Ascending aorta (tissue), 2 donors: ENCODE data around the gene LAMA5. TPM values are rescaled to one million over a fixed set of nuclear protein-coding genes. Genes with fewer than 3 reads are reported as not detected.
A peak's percentile ranks its signal among the peaks of the same experiment; 100 is the strongest.

Experiments used
- DNase-seq, 2 donors: peaks; one replicate each; pipeline ENCODE4 v3.0.0-alpha.2; 2019; ENCODE audit warnings: low spot score in 2 of 2
- H3K27ac ChIP-seq, 2 donors: fragments of 200-600 bp; sonication (generic); one replicate each; pipeline ENCODE4 v1.5.1; 2016 to 2017; ENCODE audit warnings: mild to moderate bottlenecking in 1 of 2
- H3K27me3 ChIP-seq: fragments of 200-600 bp; sonication (generic); one replicate; pipeline ENCODE4 v1.5.1; 2017
- H3K36me3 ChIP-seq, 2 donors: fragments of 200-600 bp; sonication (generic); one replicate each; pipeline ENCODE4 v1.5.1; 2016
- H3K4me1 ChIP-seq, 2 donors: fragments of 200-600 bp; sonication (generic); one replicate each; pipeline ENCODE4 v1.5.1; 2016 to 2017; ENCODE audit warnings: mild to moderate bottlenecking in 1 of 2
- H3K4me3 ChIP-seq, 2 donors: fragments of 200-600 bp; sonication (generic); one replicate each; pipeline ENCODE4 v1.5.1; 2016 to 2017; ENCODE audit warnings: mild to moderate bottlenecking in 1 of 2
- H3K9me3 ChIP-seq, 2 donors: fragments of 200-600 bp; sonication (generic); one replicate each; pipeline ENCODE4 v1.5.1; 2016
- CTCF ChIP-seq, 3 experiments: fragments of 200-600 bp in 2 of 3; fragments of 450-650 bp in 1 of 3; sonication (generic) in 2 of 3; IDR thresholded peaks; one replicate each; pipeline ENCODE4 v1.5.1; 2016 to 2019; ENCODE audit warnings: antibody characterized with exemption in 3 of 3, mild to moderate bottlenecking in 1 of 3, moderate library complexity in 1 of 3
- intact Hi-C: fragments of 100-400 bp; cut with DNase I; formaldehyde crosslinking; loops from one replicate; pipeline ENCODE4 v1.15.1; 2023
- total RNA-seq: library from RNA; depleted of rRNA; stranded (reverse); fragments of >200 nt; gene quantifications from one replicate; pipeline ENCODE4 v1.1.0, GENCODE V29; 2016

The LAMA5 gene
- total RNA-seq: 469 TPM

GRCh38 chr20:62367136-62367632, at the start of gene LAMA5:
LAMA5 (minus strand) TSS chr20:62367312; CDS start chr20:62367245, 67 bp downstream.
- peaks cover 0 to under 1% of the 10 kb centered on the region in 2 donors for H3K36me3 ChIP-seq
- intact Hi-C loops: no loop called here
- H3K4me1 ChIP-seq: peaks cover 45 to 76% of the 10 kb centered on the region in 2 donors
- peak within 1 kb of the TSS; percentile 91 to 98 for H3K27ac ChIP-seq
- H3K9me3 ChIP-seq: no peaks in the 10 kb centered on the region
- peak within 1 kb of the TSS; percentile 94 to 98 for H3K4me3 ChIP-seq
- no peak for DNase-seq
- H3K27me3 ChIP-seq: no peaks in the 10 kb centered on the region
- TF ChIP-seq CTCF (IDR thresholded peaks at IDR 0.05): no peak

- Histone ChIP-seq H3K27me3 (no peaks in the 10 kb centered on the region), H3K36me3 (no peaks in the 10 kb centered on the region), H3K9me3 (no peaks in the 10 kb centered on the region), H3K27ac (no peak overlapping the region), H3K4me3 (no peak overlapping the region), H3K4me1 (no peaks in the 10 kb centered on the region)
- intact Hi-C loops: no loop called here
- no peak for DNase-seq
- TF ChIP-seq CTCF (IDR thresholded peaks at IDR 0.05): no peak
Observed at GRCh38 chr20:62415354-62416111, 48.4 kb upstream of the LAMA5 start.

- Histone ChIP-seq H3K27ac (no peak overlapping the region), H3K36me3 (no peaks in the 10 kb centered on the region), H3K4me1 (peaks cover 0 to 4% of the 10 kb centered on the region in 2 donors), H3K9me3 (no peaks in the 10 kb centered on the region), H3K27me3 (no peaks in the 10 kb centered on the region), H3K4me3 (no peak overlapping the region)
- no peak for DNase-seq
- TF ChIP-seq CTCF (IDR thresholded peaks at IDR 0.05): no peak
- intact Hi-C loops: no loop called here
Observed at GRCh38 chr20:62413896-62414481, 46.9 kb upstream of the LAMA5 start.

GRCh38 chr20:62413025-62413570, 46.0 kb upstream of the LAMA5 start:
- no peak overlapping the region for H3K4me3 ChIP-seq
- no peaks in the 10 kb centered on the region for H3K9me3 ChIP-seq
- H3K27ac ChIP-seq: no peak overlapping the region
- TF ChIP-seq CTCF (IDR thresholded peaks at IDR 0.05): no peak
- H3K36me3 ChIP-seq: no peaks in the 10 kb centered on the region
- H3K27me3 ChIP-seq: no peaks in the 10 kb centered on the region
- no peak for DNase-seq
- intact Hi-C loops: no loop called here
- H3K4me1 ChIP-seq: peaks cover 0 to 4% of the 10 kb centered on the region in 2 donors

GRCh38 chr20:62412194-62413024, 45.3 kb upstream of the LAMA5 start:
- H3K4me1 ChIP-seq: peaks cover 1 to 8% of the 10 kb centered on the region in 2 donors
- no peak for TF ChIP-seq CTCF (IDR thresholded peaks at IDR 0.05)
- no peaks in the 10 kb centered on the region for H3K36me3 ChIP-seq
- H3K4me3 ChIP-seq: no peak overlapping the region
- intact Hi-C loops: no loop called here
- DNase-seq: no peak
- H3K27ac ChIP-seq: no peak overlapping the region
- H3K9me3 ChIP-seq: no peaks in the 10 kb centered on the region
- no peaks in the 10 kb centered on the region for H3K27me3 ChIP-seq
